Karpas-422 (cell line): ENCODE data around the gene ETV6. TPM values are rescaled to one million over a fixed set of nuclear protein-coding genes. Genes with fewer than 3 reads are reported as not detected.

ENCODE experiments used
- DNase-seq: peaks from one replicate; pipeline ENCODE4 v3.0.0-alpha.2; 2015
- H2AFZ ChIP-seq: fragments of 200-600 bp; sonication (generic); 2 replicates; pipeline ENCODE4 v1.6.1; 2014; ENCODE audit warnings: antibody characterized with exemption, low read length, mixed read lengths
- H3K27ac ChIP-seq: fragments of 200-600 bp; sonication (generic); 2 replicates; pipeline ENCODE4 v1.5.1; 2014; ENCODE audit warnings: mild to moderate bottlenecking, low read length, moderate library complexity
- H3K27me3 ChIP-seq: fragments of 200-600 bp; sonication (generic); 2 replicates; pipeline ENCODE4 v1.6.1; 2014; ENCODE audit warnings: low read length, mixed read lengths
- H3K36me3 ChIP-seq: fragments of 200-600 bp; sonication (generic); 2 replicates; pipeline ENCODE4 v1.6.1; 2014; ENCODE audit warnings: low read length, mixed read lengths; ENCODE audit not compliant: insufficient read depth
- H3K4me1 ChIP-seq: fragments of 200-600 bp; sonication (generic); 2 replicates; pipeline ENCODE4 v1.6.1; 2014; ENCODE audit warnings: mild to moderate bottlenecking, low read length, mixed read lengths
- H3K4me2 ChIP-seq: fragments of 200-600 bp; sonication (generic); 2 replicates; pipeline ENCODE4 v1.6.1; 2014; ENCODE audit warnings: low read length, low read depth, mild to moderate bottlenecking; ENCODE audit not compliant: poor library complexity, severe bottlenecking
- H3K4me3 ChIP-seq: fragments of 200-600 bp; sonication (generic); 2 replicates; pipeline ENCODE4 v1.5.1; 2014; ENCODE audit warnings: mild to moderate bottlenecking, antibody characterized with exemption, low read length, mixed read lengths
- H3K79me2 ChIP-seq: fragments of 200-600 bp; sonication (generic); 2 replicates; pipeline ENCODE4 v1.6.1; 2014; ENCODE audit warnings: mild to moderate bottlenecking, low read length, mixed read lengths
- H3K9ac ChIP-seq: fragments of 200-600 bp; sonication (generic); 2 replicates; pipeline ENCODE4 v1.6.0; 2014; ENCODE audit warnings: low read length
- H3K9me2 ChIP-seq: fragments of 200-600 bp; sonication (generic), shearing (Covaris generic); replicated peaks from 2 replicates; pipeline ENCODE4 v1.6.0; 2014; ENCODE audit warnings: mild to moderate bottlenecking, low read length, moderate library complexity; ENCODE audit not compliant: insufficient read depth
- H3K9me3 ChIP-seq: fragments of 300-700, 200-600 bp; sonication (generic); 2 replicates; pipeline ENCODE4 v1.6.1; 2014; ENCODE audit warnings: low read length, mixed read lengths
- H4K20me1 ChIP-seq: fragments of 200-600 bp; sonication (generic); 2 replicates; pipeline ENCODE4 v1.6.1; 2014; ENCODE audit warnings: mild to moderate bottlenecking, antibody characterized with exemption, low read length, low read depth; ENCODE audit not compliant: insufficient read depth
- total RNA-seq: library from RNA; depleted of rRNA; stranded (reverse); fragments of >200 nt; shearing (Covaris generic); gene quantifications from 2 replicates; pipeline ENCODE4 v1.2.3, GENCODE V29; 2014; ENCODE audit warnings: low replicate concordance

The ETV6 gene
- total RNA-seq, 1 experiment from 2014 or later = 1.0 TPM

DNA sequence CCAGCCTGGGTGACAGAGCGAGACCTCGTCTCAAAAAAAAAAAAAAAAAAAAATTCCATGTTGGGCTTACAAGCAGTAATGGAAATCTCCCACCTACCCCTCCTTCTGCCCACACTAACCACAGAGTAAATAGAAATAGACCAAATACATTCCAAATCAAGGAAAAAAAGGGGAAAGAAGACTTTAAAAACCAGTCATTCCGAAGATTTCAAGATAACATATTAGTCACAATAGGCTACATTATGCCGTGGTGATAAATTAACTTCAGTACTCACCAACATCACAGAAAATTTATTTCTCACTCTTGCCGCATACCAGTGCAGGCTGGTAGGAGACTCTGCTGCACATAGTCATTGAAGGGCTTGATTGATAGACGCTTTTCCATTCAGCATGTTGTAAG, 15.5 kb upstream of the ETV6 start:
- H3K27ac ChIP-seq = no peak overlapping the region
- no peak overlapping the region for H3K4me2 ChIP-seq
- H3K36me3 ChIP-seq = no peaks in the 10 kb centered on the region
- no peaks in the 10 kb centered on the region for H3K79me2 ChIP-seq
- H3K9me2 ChIP-seq = no peaks in the 10 kb centered on the region
- no peak overlapping the region for H3K4me3 ChIP-seq
- DNase-seq = no peak
- H2AFZ ChIP-seq = no peak overlapping the region
- no peaks in the 10 kb centered on the region for H4K20me1 ChIP-seq
- H3K27me3 ChIP-seq = no peaks in the 10 kb centered on the region
- H3K4me1 ChIP-seq = no peaks in the 10 kb centered on the region
- H3K9ac ChIP-seq = no peak overlapping the region
- no peaks in the 10 kb centered on the region for H3K9me3 ChIP-seq

DNA sequence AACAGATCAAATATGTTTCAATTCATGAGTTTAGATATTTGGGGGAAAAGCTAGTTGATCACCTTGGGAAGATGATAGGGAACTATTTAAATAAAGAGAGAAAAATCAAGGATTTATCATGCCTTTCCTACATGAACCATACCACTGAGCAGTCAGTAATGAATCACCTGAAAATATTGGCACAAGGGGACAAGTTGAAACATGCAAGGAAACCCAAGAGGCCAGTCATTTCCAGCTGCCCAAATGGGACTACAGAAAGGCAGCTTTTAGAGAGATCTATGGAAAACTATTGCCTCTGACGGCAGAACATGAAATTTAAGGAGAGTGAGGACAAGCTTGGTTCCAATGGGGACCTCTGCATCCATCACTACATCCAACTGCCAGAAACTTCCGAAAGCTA, 14.1 kb upstream of the ETV6 start:
- Histone ChIP-seq H3K4me2 (no peak overlapping the region), H3K36me3 (no peaks in the 10 kb centered on the region), H3K4me1 (no peaks in the 10 kb centered on the region), H3K79me2 (no peaks in the 10 kb centered on the region), H3K27me3 (no peaks in the 10 kb centered on the region), H3K9me2 (no peaks in the 10 kb centered on the region), H3K27ac (no peak overlapping the region), H4K20me1 (no peaks in the 10 kb centered on the region), H3K4me3 (no peak overlapping the region), H3K9ac (no peak overlapping the region), H3K9me3 (no peaks in the 10 kb centered on the region), H2AFZ (no peak overlapping the region)
- DNase-seq = no peak

DNA sequence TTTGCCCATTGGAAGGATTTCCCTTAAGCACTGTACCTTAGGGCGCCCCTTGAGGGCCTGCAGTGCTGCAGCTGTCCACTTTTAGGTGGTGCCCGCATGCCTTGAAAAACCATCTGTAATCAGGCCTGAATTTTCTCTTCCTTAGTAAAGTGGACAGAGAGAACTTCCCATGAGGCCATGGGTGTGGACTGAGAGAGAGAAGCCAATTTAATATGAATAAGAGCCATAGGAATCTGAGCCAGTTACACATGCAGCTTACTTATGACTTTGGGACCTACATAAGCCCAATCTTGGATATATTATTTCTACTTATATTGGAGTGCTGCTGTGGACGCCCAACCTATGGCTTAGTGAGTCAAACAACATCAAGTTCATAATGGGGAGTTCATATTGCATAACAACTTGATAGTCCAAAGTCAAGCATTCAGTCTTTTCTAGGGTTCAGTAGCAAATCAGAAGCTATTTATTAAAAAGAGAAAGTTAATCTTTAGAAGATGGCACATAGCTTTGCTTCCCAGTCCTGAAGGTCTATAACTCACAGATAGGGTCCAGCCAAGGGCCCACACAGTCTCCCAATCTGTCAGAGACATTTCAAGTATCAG, 11.1 kb upstream of the ETV6 start:
- no peak overlapping the region for H3K4me3 ChIP-seq
- no peaks in the 10 kb centered on the region for H3K36me3 ChIP-seq
- no peak overlapping the region for H3K27ac ChIP-seq
- H3K9me2 ChIP-seq = no peaks in the 10 kb centered on the region
- no peak overlapping the region for H3K4me2 ChIP-seq
- H3K27me3 ChIP-seq = no peaks in the 10 kb centered on the region
- H3K79me2 ChIP-seq = no peaks in the 10 kb centered on the region
- no peaks in the 10 kb centered on the region for H3K9me3 ChIP-seq
- H3K4me1 ChIP-seq = no peaks in the 10 kb centered on the region
- H4K20me1 ChIP-seq = no peaks in the 10 kb centered on the region
- H2AFZ ChIP-seq = no peak overlapping the region
- H3K9ac ChIP-seq = no peak overlapping the region
- DNase-seq = no peak

DNA sequence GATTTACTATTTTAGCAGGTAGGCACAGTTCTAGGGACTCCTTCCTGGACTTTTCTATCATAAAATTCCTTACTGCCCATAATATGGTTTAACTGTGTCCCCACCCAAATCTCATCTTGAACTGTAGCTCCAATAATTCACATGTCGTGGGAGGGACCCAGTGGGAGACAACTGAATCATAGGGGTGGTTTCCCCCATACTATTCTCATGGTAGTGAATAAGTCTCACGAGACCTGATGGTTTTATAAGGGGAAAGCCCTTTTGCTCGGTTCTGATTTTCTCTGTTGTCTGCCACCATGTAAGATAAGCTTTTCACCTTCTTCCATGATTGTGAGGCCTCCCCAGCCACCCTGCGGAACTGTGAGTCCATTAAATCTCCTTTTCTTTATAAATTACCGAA, 10.0 kb upstream of the ETV6 start:
- Histone ChIP-seq H3K9me3 (no peaks in the 10 kb centered on the region), H2AFZ (no peak overlapping the region), H3K4me2 (no peak overlapping the region), H3K27ac (no peak overlapping the region), H3K27me3 (no peaks in the 10 kb centered on the region), H3K9me2 (no peaks in the 10 kb centered on the region), H4K20me1 (no peaks in the 10 kb centered on the region), H3K4me1 (no peaks in the 10 kb centered on the region), H3K36me3 (no peaks in the 10 kb centered on the region), H3K79me2 (no peaks in the 10 kb centered on the region), H3K9ac (no peak overlapping the region), H3K4me3 (no peak overlapping the region)
- DNase-seq = no peak

DNA sequence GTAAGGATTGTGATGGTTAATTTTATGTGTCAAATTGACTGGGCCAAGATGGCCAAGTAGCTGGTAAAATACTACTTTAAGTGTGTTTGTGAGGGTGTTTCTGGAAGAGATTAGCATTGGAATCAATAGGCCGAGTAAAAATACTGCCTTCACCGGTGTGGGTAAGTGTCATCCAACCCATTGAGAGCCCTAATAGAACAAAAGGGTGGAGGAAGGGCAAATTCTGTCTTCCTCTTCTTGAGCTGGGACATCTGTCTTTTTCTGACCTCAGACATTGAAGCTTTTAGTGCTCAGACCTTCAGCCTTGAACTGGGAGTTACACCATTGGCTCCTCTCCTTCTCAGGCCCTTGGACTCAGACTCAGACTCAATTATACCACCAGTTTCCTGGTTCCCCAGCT, 8.0 kb upstream of the ETV6 start:
- H2AFZ ChIP-seq = no peak overlapping the region
- no peak overlapping the region for H3K4me2 ChIP-seq
- H4K20me1 ChIP-seq = no peaks in the 10 kb centered on the region
- no peaks in the 10 kb centered on the region for H3K27me3 ChIP-seq
- H3K36me3 ChIP-seq = no peaks in the 10 kb centered on the region
- H3K27ac ChIP-seq = no peak overlapping the region
- no peak for DNase-seq
- no peaks in the 10 kb centered on the region for H3K4me1 ChIP-seq
- no peaks in the 10 kb centered on the region for H3K79me2 ChIP-seq
- no peak overlapping the region for H3K4me3 ChIP-seq
- no peaks in the 10 kb centered on the region for H3K9me3 ChIP-seq
- H3K9ac ChIP-seq = no peak overlapping the region
- H3K9me2 ChIP-seq = no peaks in the 10 kb centered on the region

DNA sequence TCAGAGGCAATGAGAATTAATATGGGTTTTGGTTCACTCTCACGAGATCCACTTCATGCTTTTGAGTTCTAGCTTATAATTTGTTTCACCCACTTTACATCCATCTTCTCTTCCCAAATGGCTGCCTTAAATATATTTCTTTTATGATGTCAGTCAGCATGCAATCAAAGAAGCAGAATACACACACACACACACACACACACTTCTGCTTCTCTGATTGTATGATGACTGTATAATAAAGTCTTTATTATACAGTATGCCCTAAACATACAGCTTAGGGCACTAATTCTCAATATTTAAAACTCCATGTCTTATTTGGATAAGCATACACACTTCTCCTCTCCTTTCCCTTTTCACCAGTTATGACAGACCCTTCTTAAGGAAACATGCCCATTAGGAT, 6.7 kb upstream of the ETV6 start:
- no peak for DNase-seq
- Histone ChIP-seq H3K79me2 (no peaks in the 10 kb centered on the region), H3K27me3 (no peaks in the 10 kb centered on the region), H2AFZ (no peak overlapping the region), H3K9ac (no peak overlapping the region), H3K4me2 (no peak overlapping the region), H3K4me1 (no peaks in the 10 kb centered on the region), H3K36me3 (no peaks in the 10 kb centered on the region), H3K4me3 (no peak overlapping the region), H3K27ac (no peak overlapping the region), H3K9me2 (no peaks in the 10 kb centered on the region), H4K20me1 (no peaks in the 10 kb centered on the region), H3K9me3 (no peaks in the 10 kb centered on the region)

DNA sequence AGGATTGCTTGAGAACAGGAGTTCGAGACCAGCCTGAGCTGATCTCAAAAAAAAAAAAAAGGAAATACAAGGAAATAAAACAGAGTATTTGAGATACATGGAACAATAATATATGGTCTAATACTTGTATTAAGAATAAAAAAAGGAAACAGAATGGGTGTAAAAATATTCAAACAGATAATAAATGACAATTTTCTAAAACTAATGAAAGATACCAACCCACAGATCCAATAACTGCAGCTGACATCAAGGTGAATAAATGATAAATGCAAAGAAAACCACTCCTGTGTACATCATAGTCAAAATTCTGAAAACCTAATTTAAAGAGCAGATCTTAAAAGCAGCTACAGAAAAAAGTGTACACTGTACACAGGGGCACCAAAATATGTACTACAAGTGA, 4.1 kb upstream of the ETV6 start:
- Histone ChIP-seq H3K4me1 (peaks cover 10% of the 10 kb centered on the region), H3K27me3 (no peaks in the 10 kb centered on the region; the same call in 1 of the 2 replicates), H3K9ac (no peak overlapping the region), H3K9me2 (no peaks in the 10 kb centered on the region), H3K36me3 (no peaks in the 10 kb centered on the region), H3K4me2 (no peak overlapping the region), H3K9me3 (no peaks in the 10 kb centered on the region), H4K20me1 (no peaks in the 10 kb centered on the region), H2AFZ (no peak overlapping the region), H3K4me3 (no peak overlapping the region), H3K27ac (no peak overlapping the region), H3K79me2 (no peaks in the 10 kb centered on the region)
- no peak for DNase-seq

DNA sequence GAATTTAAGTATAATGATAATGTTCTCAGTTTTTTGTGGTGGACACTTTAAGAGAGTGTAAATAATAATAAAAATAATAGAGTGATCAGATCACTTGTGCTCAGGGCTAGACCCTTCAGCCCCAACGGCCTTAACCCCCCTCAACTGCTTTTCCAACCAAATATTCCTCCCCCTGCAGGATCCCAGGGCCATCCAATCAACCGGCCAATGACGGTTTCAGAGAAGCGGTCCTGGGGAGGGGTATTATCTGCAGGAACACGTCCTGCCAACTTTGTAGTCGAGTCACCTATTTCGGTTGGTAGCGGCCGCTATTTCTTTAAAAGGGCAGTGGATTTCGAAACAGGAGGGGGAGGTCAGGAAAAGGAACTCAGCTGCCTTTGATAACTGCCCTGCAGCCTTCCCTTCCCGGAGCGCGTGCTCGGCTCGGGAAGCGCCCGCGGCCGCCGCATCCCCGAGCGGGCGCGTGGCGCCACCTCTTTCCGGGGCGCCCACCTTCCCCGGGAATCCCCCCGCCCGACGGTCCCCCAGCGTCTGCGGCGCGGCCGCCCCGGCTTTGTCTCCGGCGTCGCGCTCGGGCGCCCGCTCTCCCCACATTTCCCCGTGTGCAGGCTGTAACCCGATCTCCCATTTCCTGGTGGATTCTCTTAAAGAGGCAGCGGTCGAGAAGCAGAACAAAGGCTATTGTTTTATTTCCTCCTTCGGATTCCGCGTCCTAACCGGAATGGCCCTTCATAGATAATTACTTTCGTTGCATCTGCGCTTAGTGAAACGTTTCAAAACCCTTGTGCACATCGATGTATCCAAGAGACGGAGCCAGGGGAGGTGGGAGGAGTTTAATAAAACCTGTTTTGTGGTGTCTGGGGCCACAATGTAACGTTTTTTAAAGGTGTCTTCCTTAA, 711 bp upstream of the ETV6 start:
- peak overlapping the region; percentile 73 for H3K9ac ChIP-seq
- H3K79me2 ChIP-seq = no peaks in the 10 kb centered on the region
- peaks cover 31% of the 10 kb centered on the region for H3K4me1 ChIP-seq
- H3K9me3 ChIP-seq = no peaks in the 10 kb centered on the region
- H3K4me3 ChIP-seq = peak overlapping the region; percentile 81
- peak; percentile 86 for DNase-seq
- H4K20me1 ChIP-seq = no peaks in the 10 kb centered on the region
- H3K4me2 ChIP-seq = peak overlapping the region; percentile 98
- no peaks in the 10 kb centered on the region for H3K9me2 ChIP-seq
- no peak overlapping the region for H3K27ac ChIP-seq
- H3K36me3 ChIP-seq = no peaks in the 10 kb centered on the region
- H2AFZ ChIP-seq = peak overlapping the region; percentile 99
- H3K27me3 ChIP-seq = peaks cover 4% of the 10 kb centered on the region; the same call in 1 of the 2 replicates
